Duodenal mucosa (tissue), 2 donors: ENCODE measurements around the gene IMMP2L.

Source experiments
- H3K27ac ChIP-seq: one replicate; pipeline ENCODE4 v1.7.0; 2013; ENCODE audit warnings: low read depth, low read length
- H3K27me3 ChIP-seq, 2 donors: one replicate each; pipeline ENCODE4 v1.7.0; 2013; ENCODE audit warnings: low read length in 2 of 2, control low read depth in 1 of 2; ENCODE audit not compliant: insufficient read depth in 2 of 2, control insufficient read depth in 1 of 2
- H3K36me3 ChIP-seq, 2 donors: one replicate each; pipeline ENCODE4 v1.7.0; 2013; ENCODE audit warnings: low read length in 2 of 2, control low read depth in 1 of 2; ENCODE audit not compliant: insufficient read depth in 2 of 2, control insufficient read depth in 1 of 2
- H3K4me1 ChIP-seq, 2 donors: one replicate each; pipeline ENCODE4 v1.7.0; 2013; ENCODE audit warnings: low read length in 2 of 2, control low read depth in 1 of 2; ENCODE audit not compliant: insufficient read depth in 2 of 2, control insufficient read depth in 1 of 2
- H3K4me3 ChIP-seq, 2 donors: one replicate each; pipeline ENCODE4 v1.7.0; 2013; ENCODE audit warnings: low read length in 2 of 2, low read depth in 1 of 2
- H3K9ac ChIP-seq, 2 donors: one replicate each; pipeline ENCODE4 v1.7.0; 2013; ENCODE audit warnings: low read length in 2 of 2, low read depth in 1 of 2
- H3K9me3 ChIP-seq, 2 donors: one replicate each; pipeline ENCODE4 v1.7.0; 2013; ENCODE audit warnings: low read length in 2 of 2, control low read depth in 1 of 2; ENCODE audit not compliant: control insufficient read depth in 1 of 2

Gene IMMP2L

GRCh38 chr7:110870926-110871325 lies 691.4 kb downstream of the IMMP2L start:
- Histone ChIP-seq H3K36me3 (no peaks in the 10 kb centered on the region), H3K27ac (no peak overlapping the region), H3K9ac (no peak overlapping the region), H3K4me1 (no peaks in the 10 kb centered on the region), H3K27me3 (no peaks in the 10 kb centered on the region), H3K4me3 (no peak overlapping the region), H3K9me3 (peaks cover 0 to 2% of the 10 kb centered on the region in 2 donors)

- H3K9ac ChIP-seq, result no peak overlapping the region
- no peaks in the 10 kb centered on the region for H3K4me1 ChIP-seq
- no peaks in the 10 kb centered on the region for H3K36me3 ChIP-seq
- H3K27ac ChIP-seq, result no peak overlapping the region
- no peaks in the 10 kb centered on the region for H3K27me3 ChIP-seq
- H3K4me3 ChIP-seq, result no peak overlapping the region
- peaks cover 0 to 2% of the 10 kb centered on the region in 2 donors for H3K9me3 ChIP-seq
Measured at GRCh38 chr7:110868458-110868857, 693.8 kb downstream of the IMMP2L start.

- H3K27ac ChIP-seq, result no peak overlapping the region
- peaks cover 0 to 2% of the 10 kb centered on the region in 2 donors for H3K9me3 ChIP-seq
- H3K36me3 ChIP-seq, result no peaks in the 10 kb centered on the region
- H3K9ac ChIP-seq, result no peak overlapping the region
- no peaks in the 10 kb centered on the region for H3K4me1 ChIP-seq
- no peaks in the 10 kb centered on the region for H3K27me3 ChIP-seq
- H3K4me3 ChIP-seq, result no peak overlapping the region
Measured at GRCh38 chr7:110867771-110868170, 694.5 kb downstream of the IMMP2L start.

GRCh38 chr7:110863258-110863657 lies 699.0 kb downstream of the IMMP2L start:
- no peaks in the 10 kb centered on the region for H3K27me3 ChIP-seq
- peaks cover 0 to 2% of the 10 kb centered on the region in 2 donors for H3K9me3 ChIP-seq
- H3K9ac ChIP-seq, result no peak overlapping the region
- H3K36me3 ChIP-seq, result no peaks in the 10 kb centered on the region
- H3K27ac ChIP-seq, result no peak overlapping the region
- H3K4me3 ChIP-seq, result no peak overlapping the region
- H3K4me1 ChIP-seq, result no peaks in the 10 kb centered on the region

- Histone ChIP-seq H3K4me3 (no peak overlapping the region), H3K9me3 (no peaks in the 10 kb centered on the region), H3K4me1 (no peaks in the 10 kb centered on the region), H3K27me3 (no peaks in the 10 kb centered on the region), H3K27ac (no peak overlapping the region), H3K9ac (no peak overlapping the region), H3K36me3 (no peaks in the 10 kb centered on the region)
Measured at GRCh38 chr7:110861163-110861562, 701.1 kb downstream of the IMMP2L start.

- H3K4me3 ChIP-seq, result no peak overlapping the region
- no peaks in the 10 kb centered on the region for H3K4me1 ChIP-seq
- H3K27me3 ChIP-seq, result no peaks in the 10 kb centered on the region
- no peaks in the 10 kb centered on the region for H3K36me3 ChIP-seq
- H3K9me3 ChIP-seq, result no peaks in the 10 kb centered on the region
- no peak overlapping the region for H3K9ac ChIP-seq
- H3K27ac ChIP-seq, result no peak overlapping the region
Measured at GRCh38 chr7:110857106-110857505, 705.2 kb downstream of the IMMP2L start.

- Histone ChIP-seq H3K9me3 (no peaks in the 10 kb centered on the region), H3K9ac (no peak overlapping the region), H3K27ac (no peak overlapping the region), H3K4me1 (no peaks in the 10 kb centered on the region), H3K27me3 (no peaks in the 10 kb centered on the region), H3K4me3 (no peak overlapping the region), H3K36me3 (no peaks in the 10 kb centered on the region)
Measured at GRCh38 chr7:110856704-110857103, 705.6 kb downstream of the IMMP2L start.

- Histone ChIP-seq H3K27ac (no peak overlapping the region), H3K9ac (no peak overlapping the region), H3K27me3 (no peaks in the 10 kb centered on the region), H3K4me1 (no peaks in the 10 kb centered on the region), H3K36me3 (no peaks in the 10 kb centered on the region), H3K9me3 (no peaks in the 10 kb centered on the region), H3K4me3 (no peak overlapping the region)
Measured at GRCh38 chr7:110854651-110855050, 707.6 kb downstream of the IMMP2L start.

- Histone ChIP-seq H3K9ac (no peak overlapping the region), H3K4me1 (no peaks in the 10 kb centered on the region)
Measured at GRCh38 chr7:110854166-110854565, 708.1 kb downstream of the IMMP2L start.

GRCh38 chr7:110853263-110853662 lies 709.0 kb downstream of the IMMP2L start:
- H3K9me3 ChIP-seq, result no peaks in the 10 kb centered on the region
- no peak overlapping the region for H3K27ac ChIP-seq
- no peaks in the 10 kb centered on the region for H3K4me1 ChIP-seq
- H3K4me3 ChIP-seq, result no peak overlapping the region
- no peaks in the 10 kb centered on the region for H3K27me3 ChIP-seq
- no peak overlapping the region for H3K9ac ChIP-seq
- H3K36me3 ChIP-seq, result no peaks in the 10 kb centered on the region

More at GRCh38 chr7:110854166-110854565, 708.1 kb downstream of the IMMP2L start:
- Histone ChIP-seq H3K36me3 (no peaks in the 10 kb centered on the region), H3K27ac (no peak overlapping the region), H3K4me3 (no peak overlapping the region), H3K9me3 (no peaks in the 10 kb centered on the region), H3K27me3 (no peaks in the 10 kb centered on the region)
